ENCODE data around the gene ZNF662. TPM values are rescaled to one million over a fixed set of nuclear protein-coding genes. Genes with fewer than 3 reads are reported as not detected.

The ZNF662 gene
- total RNA-seq, 1 experiment from 2014 or later: 13.4 TPM

DNA sequence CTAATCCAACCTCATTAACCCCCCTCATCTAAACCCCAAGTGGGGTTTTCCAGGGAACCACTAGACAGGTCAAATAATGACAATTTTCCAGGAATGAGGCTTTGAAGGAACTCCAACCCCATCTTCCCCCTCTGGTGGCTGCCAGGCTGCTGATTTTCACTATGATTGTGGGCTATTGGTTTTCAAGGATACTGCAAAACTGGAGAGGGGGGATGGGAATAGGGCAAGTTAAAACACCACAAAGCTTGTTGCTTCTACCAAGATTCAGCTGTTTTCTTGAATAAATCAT, 10.4 kb upstream of the ZNF662 start:
- H3K4me3 ChIP-seq (ENCODE audit: low read depth, low read length): no peak overlapping the region
- POLR2A ChIA-PET: no interaction called here
- Mint-ChIP-seq H3K27me3 (ENCODE audit: insufficient read depth, unreplicated experiment) (peaks cover under 1% of the 10 kb centered on the region), H3K4me1 (ENCODE audit: low read depth, unreplicated experiment) (peaks cover 6% of the 10 kb centered on the region), H3K36me3 (ENCODE audit: insufficient read depth, unreplicated experiment) (no peaks in the 10 kb centered on the region), H3K27ac (ENCODE audit: unreplicated experiment) (no peak overlapping the region), H3K4me3 (ENCODE audit: unreplicated experiment) (no peak overlapping the region), H3K9me3 (ENCODE audit: unreplicated experiment) (no peaks in the 10 kb centered on the region)
- no peaks in the 10 kb centered on the region for H3K9me3 ChIP-seq
- intact Hi-C loops (cut with micrococcal nuclease; ENCODE audit: unreplicated experiment): no loop called here
- H3K4me1 ChIP-seq: 0 out of 2 replicates have a peak, but pooled peaks cover 8% of the 10 kb centered on the region
- CTCF ChIA-PET: no interaction called here
- BruUV-seq (replicated peaks): no TSS peak
- TF ChIP-seq, protein P1, sequence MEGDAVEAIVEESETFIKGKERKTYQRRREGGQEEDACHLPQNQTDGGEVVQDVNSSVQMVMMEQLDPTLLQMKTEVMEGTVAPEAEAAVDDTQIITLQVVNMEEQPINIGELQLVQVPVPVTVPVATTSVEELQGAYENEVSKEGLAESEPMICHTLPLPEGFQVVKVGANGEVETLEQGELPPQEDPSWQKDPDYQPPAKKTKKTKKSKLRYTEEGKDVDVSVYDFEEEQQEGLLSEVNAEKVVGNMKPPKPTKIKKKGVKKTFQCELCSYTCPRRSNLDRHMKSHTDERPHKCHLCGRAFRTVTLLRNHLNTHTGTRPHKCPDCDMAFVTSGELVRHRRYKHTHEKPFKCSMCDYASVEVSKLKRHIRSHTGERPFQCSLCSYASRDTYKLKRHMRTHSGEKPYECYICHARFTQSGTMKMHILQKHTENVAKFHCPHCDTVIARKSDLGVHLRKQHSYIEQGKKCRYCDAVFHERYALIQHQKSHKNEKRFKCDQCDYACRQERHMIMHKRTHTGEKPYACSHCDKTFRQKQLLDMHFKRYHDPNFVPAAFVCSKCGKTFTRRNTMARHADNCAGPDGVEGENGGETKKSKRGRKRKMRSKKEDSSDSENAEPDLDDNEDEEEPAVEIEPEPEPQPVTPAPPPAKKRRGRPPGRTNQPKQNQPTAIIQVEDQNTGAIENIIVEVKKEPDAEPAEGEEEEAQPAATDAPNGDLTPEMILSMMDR (IDR thresholded peaks at IDR 0.05; ENCODE audit: insufficient read depth in 1 of 2, low read depth in 1 of 2, low read length in 1 of 2, severe bottlenecking in 1 of 2, unreplicated experiment in 1 of 2): no peak
- no peaks in the 10 kb centered on the region for H3K27me3 ChIP-seq (replicated peaks; ENCODE audit: control insufficient read depth, insufficient read depth, low read length)
- no peaks in the 10 kb centered on the region for H3K36me3 ChIP-seq (ENCODE audit: control insufficient read depth, insufficient read depth, low read length)
- DNase-seq: no peak

DNA sequence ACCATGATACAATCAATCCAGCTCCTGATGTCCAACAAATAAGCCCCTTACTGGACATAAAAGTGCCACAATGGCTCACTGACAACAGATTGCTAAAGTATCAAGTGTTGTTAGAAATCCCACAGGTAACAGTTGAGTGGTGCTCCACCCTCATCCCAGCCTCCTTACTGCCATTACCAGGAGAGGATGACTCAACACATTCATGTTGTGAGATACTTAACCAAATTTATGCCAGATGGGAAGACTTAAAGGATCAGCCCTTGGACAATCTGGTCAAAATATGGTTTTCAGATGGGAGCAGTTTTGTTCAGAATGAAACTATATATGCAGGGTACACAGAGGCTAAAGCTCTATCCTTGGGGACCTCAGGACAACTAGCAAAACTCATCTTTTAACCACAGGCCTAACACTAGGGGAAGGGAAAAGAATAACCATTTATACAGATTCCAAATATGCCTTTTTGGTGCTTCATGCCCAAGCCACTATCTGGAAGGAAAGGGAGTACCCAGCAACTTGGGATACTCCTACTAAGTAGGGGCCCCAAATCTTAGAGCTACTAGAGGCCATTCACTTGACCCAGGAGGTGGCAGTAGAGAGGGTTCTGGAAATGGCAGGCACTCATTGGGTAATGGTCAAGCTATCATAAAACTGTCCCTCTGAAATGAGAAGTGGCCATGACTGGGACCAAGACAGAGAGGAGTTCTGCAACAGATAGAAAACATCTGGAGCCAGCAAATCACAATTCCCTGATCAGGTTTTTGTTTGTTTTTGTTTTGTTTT, 6.9 kb upstream of the ZNF662 start:
- H3K4me3 Mint-ChIP-seq (ENCODE audit: unreplicated experiment): no peak overlapping the region

DNA sequence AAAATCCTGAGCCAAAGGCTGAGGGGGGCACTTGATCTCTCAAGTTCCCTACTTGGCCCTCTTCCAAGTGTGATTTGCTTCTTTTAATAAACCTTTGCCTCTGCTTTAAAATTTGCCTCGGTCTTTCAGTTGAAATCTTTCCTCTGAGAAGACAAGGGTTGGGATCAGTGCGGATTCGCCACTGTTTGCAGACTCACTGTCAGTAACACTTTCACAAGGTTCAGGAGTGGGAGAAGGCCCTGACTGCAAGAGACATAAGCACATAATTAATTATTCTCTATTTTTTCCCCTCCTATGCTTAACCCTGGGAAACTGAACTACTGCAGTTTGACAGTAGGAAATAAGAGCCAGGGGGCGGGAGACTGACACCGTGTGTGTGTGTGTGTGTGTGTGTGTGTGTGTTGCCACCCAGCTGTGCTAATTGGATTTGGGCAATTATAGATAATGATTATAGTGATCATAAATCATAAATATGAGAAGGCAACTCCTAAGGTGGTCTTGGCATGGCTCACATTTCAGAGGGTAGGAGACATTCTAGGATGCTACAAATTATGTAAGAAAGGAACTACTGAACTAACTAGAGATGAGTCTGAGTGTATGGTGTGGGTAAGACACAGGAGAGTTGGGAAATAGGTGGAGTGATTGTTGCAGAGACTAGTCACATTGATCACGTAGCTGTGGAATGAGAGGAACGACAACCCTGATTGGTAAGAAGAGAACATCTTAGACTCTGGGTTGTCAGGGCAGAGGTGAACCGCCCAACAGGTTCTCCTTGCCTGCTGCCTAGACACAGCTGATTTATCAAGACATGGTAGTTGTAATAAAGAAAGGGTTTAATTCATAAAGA, 5.5 kb upstream of the ZNF662 start:
- Mint-ChIP-seq H3K27ac (ENCODE audit: unreplicated experiment) (no peak overlapping the region), H3K27me3 (ENCODE audit: insufficient read depth, unreplicated experiment) (peaks cover 13% of the 10 kb centered on the region), H3K9me3 (ENCODE audit: unreplicated experiment) (no peaks in the 10 kb centered on the region), H3K4me3 (ENCODE audit: unreplicated experiment) (no peak overlapping the region), H3K36me3 (ENCODE audit: insufficient read depth, unreplicated experiment) (no peaks in the 10 kb centered on the region), H3K4me1 (ENCODE audit: low read depth, unreplicated experiment) (no peaks in the 10 kb centered on the region)
- H3K9me3 ChIP-seq: no peaks in the 10 kb centered on the region
- no peaks in the 10 kb centered on the region for H3K4me1 ChIP-seq
- no peaks in the 10 kb centered on the region for H3K27me3 ChIP-seq (replicated peaks; ENCODE audit: control insufficient read depth, insufficient read depth, low read length)
- intact Hi-C loops (cut with micrococcal nuclease; ENCODE audit: unreplicated experiment): no loop called here
- ChIA-PET CTCF (interaction anchor here (0.6 kb wide), 1 partner anchor 458 kb away, joined by 3 read pairs; no protein-coding TSS in a partner anchor), POLR2A (no interaction called here)
- DNase-seq: no peak
- H3K36me3 ChIP-seq (ENCODE audit: control insufficient read depth, insufficient read depth, low read length): no peaks in the 10 kb centered on the region
- H3K4me3 ChIP-seq (ENCODE audit: low read depth, low read length): no peak overlapping the region
- TF ChIP-seq, protein P1 (IDR thresholded peaks at IDR 0.05; ENCODE audit: insufficient read depth in 1 of 2, low read depth in 1 of 2, low read length in 1 of 2, severe bottlenecking in 1 of 2, unreplicated experiment in 1 of 2): no peak
- no TSS peak for BruUV-seq (replicated peaks)

More for the DNA sequence above, 6.9 kb upstream of the ZNF662 start:
- CTCF ChIA-PET: interaction anchor here (0.6 kb wide), 1 partner anchor 457 kb away, joined by 3 read pairs; no protein-coding TSS in a partner anchor
- intact Hi-C loops (cut with micrococcal nuclease; ENCODE audit: unreplicated experiment): no loop called here
- Histone ChIP-seq H3K4me1 (0 out of 2 replicates have a peak, but pooled peaks cover 8% of the 10 kb centered on the region), H3K27me3 (replicated peaks; ENCODE audit: control insufficient read depth, insufficient read depth, low read length) (no peaks in the 10 kb centered on the region), H3K4me3 (ENCODE audit: low read depth, low read length) (no peak overlapping the region), H3K9me3 (no peaks in the 10 kb centered on the region), H3K36me3 (ENCODE audit: control insufficient read depth, insufficient read depth, low read length) (no peaks in the 10 kb centered on the region)
- H3K4me1 Mint-ChIP-seq (ENCODE audit: low read depth, unreplicated experiment): peaks cover 6% of the 10 kb centered on the region
- H3K36me3 Mint-ChIP-seq (ENCODE audit: insufficient read depth, unreplicated experiment): no peaks in the 10 kb centered on the region
- DNase-seq: no peak
- no peak overlapping the region for H3K27ac Mint-ChIP-seq (ENCODE audit: unreplicated experiment)
- TF ChIP-seq, protein P1 (IDR thresholded peaks at IDR 0.05; ENCODE audit: insufficient read depth in 1 of 2, low read depth in 1 of 2, low read length in 1 of 2, severe bottlenecking in 1 of 2, unreplicated experiment in 1 of 2): no peak
- peaks cover 7% of the 10 kb centered on the region for H3K27me3 Mint-ChIP-seq (ENCODE audit: insufficient read depth, unreplicated experiment)
- POLR2A ChIA-PET: no interaction called here
- BruUV-seq (replicated peaks): no TSS peak
- H3K9me3 Mint-ChIP-seq (ENCODE audit: unreplicated experiment): no peaks in the 10 kb centered on the region
